ENCODE results near the gene HSD17B4.
"Not testable (repeated sequence)": the region's sequence is repeated elsewhere in the genome, so short reads cannot be mapped to it uniquely, and the experiment has no call there.

Gene HSD17B4

DNA sequence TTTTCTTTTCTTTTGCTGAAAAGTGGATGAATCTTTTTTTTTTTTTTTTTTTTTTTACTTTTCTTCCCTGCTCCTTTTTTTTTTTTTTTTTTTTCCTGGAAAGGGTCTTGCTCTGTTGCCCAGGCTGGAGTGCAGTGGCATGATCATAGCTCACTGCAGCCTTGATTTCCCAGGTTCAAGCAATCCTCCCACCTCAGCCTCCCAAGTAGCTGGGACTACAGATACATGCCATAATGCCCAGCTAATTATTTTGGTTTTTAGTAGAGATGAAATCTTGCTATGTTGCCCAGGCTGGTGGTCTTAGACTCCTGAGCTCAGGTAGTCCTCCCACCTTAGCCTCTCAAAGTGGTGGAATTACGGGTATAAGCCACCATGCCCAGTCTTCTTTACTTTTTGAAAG is 20.9 kb downstream of the HSD17B4 start:
- no peak overlapping the region for H3K4me3 ChIP-seq (ENCODE audit: low read depth, low read length)
- TF ChIP-seq, protein P1, sequence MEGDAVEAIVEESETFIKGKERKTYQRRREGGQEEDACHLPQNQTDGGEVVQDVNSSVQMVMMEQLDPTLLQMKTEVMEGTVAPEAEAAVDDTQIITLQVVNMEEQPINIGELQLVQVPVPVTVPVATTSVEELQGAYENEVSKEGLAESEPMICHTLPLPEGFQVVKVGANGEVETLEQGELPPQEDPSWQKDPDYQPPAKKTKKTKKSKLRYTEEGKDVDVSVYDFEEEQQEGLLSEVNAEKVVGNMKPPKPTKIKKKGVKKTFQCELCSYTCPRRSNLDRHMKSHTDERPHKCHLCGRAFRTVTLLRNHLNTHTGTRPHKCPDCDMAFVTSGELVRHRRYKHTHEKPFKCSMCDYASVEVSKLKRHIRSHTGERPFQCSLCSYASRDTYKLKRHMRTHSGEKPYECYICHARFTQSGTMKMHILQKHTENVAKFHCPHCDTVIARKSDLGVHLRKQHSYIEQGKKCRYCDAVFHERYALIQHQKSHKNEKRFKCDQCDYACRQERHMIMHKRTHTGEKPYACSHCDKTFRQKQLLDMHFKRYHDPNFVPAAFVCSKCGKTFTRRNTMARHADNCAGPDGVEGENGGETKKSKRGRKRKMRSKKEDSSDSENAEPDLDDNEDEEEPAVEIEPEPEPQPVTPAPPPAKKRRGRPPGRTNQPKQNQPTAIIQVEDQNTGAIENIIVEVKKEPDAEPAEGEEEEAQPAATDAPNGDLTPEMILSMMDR (conservative IDR thresholded peaks at IDR 0.05; ENCODE audit: low read depth, low read length) = no peak
- DNase-seq (ENCODE audit: low read depth) = no peak

- DNase-seq (ENCODE audit: low read depth) = no peak
- TF ChIP-seq, protein P1 (conservative IDR thresholded peaks at IDR 0.05; ENCODE audit: low read depth, low read length) = no peak
Measured at GRCh38 chr5:119476341-119476740, 24.0 kb downstream of the HSD17B4 start.

GRCh38 chr5:119478781-119479180 is 26.5 kb downstream of the HSD17B4 start:
- peak; percentile 10 for DNase-seq (ENCODE audit: low read depth)
- H3K4me3 ChIP-seq (ENCODE audit: low read depth, low read length) = no peak overlapping the region
- TF ChIP-seq, protein P1 (conservative IDR thresholded peaks at IDR 0.05; ENCODE audit: low read depth, low read length) = no peak

More at GRCh38 chr5:119476341-119476740, 24.0 kb downstream of the HSD17B4 start:
- no peak overlapping the region for H3K4me3 ChIP-seq (ENCODE audit: low read depth, low read length)

DNA sequence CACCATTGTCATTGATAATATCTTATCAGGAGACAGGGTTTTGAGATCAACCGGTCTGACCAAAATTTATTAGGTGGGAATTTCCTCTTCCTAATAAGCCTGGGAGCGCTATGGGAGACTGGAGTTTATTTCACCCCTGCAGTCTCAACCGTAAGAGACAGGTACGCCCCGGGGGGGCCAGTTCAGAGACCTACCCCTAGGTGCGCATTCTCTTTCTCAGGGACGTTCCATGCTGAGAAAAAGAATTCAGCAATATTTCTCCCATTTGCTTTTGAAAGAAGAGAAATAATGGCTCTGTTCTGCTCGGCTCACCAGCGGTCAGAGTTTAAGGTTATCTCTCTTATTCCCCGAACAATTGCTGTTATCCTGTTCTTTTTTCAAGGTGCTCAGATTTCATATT is 28.3 kb downstream of the HSD17B4 start:
- DNase-seq (ENCODE audit: low read depth); H3K4me3 ChIP-seq (ENCODE audit: low read depth, low read length): not testable (repeated sequence)

DNA sequence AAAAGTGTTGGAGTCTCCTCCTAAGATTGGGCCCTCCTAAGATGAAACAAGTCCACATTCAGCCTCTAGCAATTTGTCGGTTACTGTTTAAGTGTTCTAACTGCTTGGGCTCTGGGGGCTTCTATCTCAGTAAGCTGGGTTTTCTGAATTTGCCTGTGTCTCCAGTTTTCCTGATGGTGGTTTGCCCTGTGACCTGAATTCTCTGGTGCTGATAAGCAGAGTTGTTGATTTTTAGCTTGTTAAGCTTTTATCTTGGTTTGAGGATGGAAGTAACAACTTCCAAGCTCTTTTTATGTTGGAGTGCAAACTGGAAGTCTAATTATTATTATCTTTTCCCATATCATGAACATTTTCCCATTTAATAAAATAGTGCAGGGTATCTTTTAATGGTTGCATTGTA is 30.9 kb downstream of the HSD17B4 start:
- TF ChIP-seq, protein P1 (conservative IDR thresholded peaks at IDR 0.05; ENCODE audit: low read depth, low read length) = no peak
- no peak overlapping the region for H3K4me3 ChIP-seq (ENCODE audit: low read depth, low read length)
- no peak for DNase-seq (ENCODE audit: low read depth)

DNA sequence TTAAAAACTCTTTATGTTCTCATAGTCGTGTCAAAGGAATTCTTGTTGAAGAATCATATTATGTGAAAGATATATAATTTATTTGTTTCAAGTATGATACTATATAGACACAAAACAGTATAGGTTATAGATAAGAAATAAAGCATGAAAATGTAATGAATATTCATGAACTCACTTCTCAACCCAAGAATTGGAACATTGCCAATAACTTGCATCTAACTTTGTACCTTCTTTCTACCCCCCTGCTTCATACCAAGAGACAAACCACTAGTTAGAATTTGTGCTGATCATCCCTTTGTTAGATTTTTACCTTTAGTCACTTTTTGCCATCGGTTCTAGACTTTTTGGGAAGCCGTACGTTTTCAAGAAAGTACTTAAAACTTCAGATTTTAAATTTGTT is 32.6 kb downstream of the HSD17B4 start:
- DNase-seq (ENCODE audit: low read depth) = no peak
- no peak overlapping the region for H3K4me3 ChIP-seq (ENCODE audit: low read depth, low read length)
- TF ChIP-seq, protein P1 (conservative IDR thresholded peaks at IDR 0.05; ENCODE audit: low read depth, low read length) = no peak

DNA sequence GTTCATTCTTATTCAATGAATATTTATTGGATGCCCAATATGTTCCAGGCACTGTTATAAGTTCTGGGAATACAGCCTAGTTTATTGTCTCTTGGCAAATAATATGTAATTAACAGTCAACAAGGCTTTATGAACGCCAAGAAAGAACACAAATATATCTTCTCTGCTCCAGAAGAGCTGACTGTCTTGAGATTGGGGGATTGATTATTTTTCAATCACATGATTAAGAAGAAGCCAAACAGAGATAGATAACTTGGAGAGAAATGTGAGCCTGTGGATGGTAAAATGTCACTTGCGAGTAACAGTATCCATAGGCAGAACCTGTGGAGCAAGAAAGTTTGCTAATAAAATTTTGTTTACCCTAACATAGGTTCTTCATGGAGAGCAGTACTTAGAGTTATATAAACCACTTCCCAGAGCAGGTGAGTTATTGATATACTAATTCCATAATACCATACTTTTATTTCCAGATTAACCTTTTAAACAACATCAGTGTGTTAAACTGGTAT is 49.4 kb downstream of the HSD17B4 start:
- TF ChIP-seq, protein P1 (conservative IDR thresholded peaks at IDR 0.05; ENCODE audit: low read depth, low read length) = no peak
- DNase-seq (ENCODE audit: low read depth) = no peak
- no peak overlapping the region for H3K4me3 ChIP-seq (ENCODE audit: low read depth, low read length)

DNA sequence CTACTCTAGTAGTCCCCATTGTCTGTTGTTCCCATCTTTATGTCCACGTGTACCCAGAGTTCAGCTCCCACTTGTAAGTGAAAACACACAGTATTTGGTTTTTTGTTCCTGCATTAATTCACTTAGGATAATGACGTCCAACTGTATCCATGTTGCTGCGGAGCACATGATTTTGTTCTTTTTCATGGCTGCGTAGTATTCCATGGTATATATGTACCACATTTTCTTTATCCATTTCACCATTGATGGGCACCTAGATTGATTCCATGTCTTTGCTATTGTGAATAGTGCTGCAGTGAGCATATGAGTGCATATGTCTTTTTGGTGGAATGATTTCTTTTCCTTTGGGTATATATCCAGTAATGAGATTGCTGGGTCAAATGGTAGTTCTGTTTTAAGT is 51.6 kb downstream of the HSD17B4 start:
- H3K4me3 ChIP-seq (ENCODE audit: low read depth, low read length); DNase-seq (ENCODE audit: low read depth): not testable (repeated sequence)
